HG03457 (cell line): ENCODE data around the gene TUNAR.

Source experiments
- ATAC-seq: cut with Tn5 transposase; IDR thresholded peaks from one replicate; pipeline ENCODE4 v1.9.1; 2021; ENCODE audit warnings: moderate number of reproducible peaks; ENCODE audit not compliant: unreplicated experiment

The TUNAR gene

DNA sequence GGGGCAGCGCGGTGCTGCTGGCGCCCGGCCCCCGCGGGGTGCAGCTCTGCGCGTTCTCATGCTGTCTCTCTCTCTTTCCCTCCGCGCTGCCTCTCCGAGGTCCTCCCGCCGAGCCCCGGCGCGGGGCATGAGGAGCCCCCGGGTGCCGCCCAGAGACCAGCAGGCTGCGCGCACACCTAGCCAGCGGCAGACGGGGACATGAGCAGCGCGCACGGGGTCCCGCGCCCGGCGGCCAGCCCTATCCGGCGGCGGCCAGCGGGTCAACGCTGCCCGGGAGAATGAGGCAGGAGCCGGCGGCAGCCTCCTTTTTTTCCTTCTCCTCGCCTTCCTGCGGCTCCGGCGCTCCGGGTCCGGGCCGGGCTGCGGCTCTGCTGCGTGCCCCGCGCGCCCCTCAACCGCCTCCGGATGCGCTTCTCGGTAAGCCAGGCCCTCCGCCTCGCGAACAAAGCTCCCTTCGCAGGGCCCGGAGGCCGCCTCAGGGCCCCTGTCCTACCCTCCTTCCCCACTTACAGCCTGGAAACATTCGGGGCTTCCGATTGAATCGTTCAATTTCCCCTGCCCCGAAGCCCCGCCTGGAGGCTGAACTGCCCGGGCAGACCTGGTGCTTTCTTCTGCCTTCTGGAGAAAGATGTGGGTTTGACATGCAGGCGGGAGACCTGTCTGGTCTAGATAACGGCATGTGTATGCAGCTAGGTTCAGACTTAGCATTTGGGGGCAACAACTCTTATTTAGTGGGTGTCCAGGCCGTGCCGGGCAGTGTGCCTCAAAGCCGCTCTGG is at the start of gene TUNAR:
Gene TUNAR, plus strand, starts transcription at position 72 of the 778 bp plus-strand sequence.
- ATAC-seq = no peak

DNA sequence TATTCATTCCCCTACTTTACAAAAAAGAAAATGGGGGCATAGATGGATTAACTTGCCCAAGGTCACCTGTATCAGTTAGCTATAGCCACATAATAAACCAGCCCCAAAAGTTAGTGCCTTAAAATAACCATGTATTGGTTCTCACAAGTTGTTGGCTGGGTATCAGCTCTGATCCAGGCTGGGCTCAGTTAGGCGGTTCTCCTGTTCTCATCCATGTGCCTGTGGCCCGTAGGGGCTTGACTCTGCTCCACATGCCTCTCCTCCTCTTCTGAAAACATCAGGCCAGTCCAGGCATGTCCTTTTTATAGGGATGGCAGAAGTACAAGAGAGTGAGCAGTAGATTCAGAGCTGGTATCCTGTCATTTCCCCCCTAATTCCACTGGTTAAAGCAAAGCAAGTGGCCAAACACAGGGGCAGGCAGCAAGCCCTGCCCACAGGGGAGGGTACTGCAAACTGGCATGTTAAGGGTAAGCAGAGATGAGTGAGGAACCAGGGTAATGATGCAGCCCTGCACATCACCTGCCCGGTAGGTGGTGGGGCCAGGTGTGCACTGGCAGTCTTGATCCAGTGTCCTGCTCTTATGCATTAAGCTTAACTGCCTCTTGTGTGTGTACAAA is 47.9 kb upstream of the TUNAR start:
- no peak for ATAC-seq

DNA sequence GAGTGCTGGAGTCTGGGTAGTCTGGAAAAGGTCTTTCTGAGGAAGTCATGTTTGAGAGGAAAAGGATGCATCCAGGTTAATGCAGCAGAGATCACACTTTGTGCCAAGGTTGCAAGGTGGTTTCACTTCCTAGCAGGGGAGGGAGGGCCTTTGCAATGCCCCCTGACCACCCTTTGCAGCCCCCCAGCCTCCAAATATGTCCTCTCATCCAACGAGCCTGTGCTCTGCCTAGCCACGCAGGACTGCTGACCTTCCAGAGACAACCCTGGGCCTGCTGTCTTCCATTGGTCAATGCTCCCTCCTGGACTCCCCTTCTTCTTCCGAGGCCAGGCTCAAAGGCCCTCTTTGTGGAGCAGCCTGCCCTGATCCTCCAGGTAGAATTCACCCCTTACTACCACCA is 47.3 kb upstream of the TUNAR start:
- no peak for ATAC-seq

DNA sequence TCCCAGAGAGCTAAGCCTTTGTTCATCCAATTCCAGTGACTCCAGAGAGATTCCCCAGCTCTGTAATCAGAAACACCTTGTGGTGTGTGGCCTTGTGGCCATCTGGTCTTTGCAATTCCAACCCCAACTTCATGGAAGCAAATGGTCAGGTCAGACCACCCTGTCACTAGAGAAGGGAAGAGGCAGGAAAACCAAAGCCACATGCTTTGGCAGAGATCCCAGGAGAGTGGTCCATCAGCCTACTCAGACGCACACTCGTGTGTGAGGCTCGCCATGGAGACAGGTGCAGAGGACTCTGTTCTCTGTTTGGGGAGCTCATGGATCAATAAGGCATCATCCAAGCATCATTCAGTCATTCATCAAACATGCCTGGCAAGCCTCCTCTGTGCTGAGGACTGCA is 46.2 kb upstream of the TUNAR start:
- no peak for ATAC-seq

DNA sequence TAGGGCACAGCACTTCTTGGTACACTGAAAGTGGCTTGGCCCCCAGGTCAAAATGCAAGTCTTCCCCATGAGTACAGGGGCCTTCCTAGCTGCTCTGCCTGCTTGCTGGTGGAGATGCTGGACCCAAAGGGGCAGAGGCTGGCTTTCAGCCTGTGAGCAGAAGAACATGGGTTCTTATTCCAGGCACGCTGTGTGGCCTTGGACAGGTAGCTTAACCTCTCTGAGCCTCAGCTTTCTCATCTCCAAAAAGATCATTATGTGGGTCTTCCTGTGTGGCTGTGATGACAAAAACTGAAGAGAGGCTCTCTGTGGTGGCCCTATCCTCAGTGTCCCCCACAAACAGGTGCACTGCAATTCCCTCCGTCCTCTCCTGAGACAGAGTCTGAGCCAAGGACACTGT is 45.6 kb upstream of the TUNAR start:
- no peak for ATAC-seq

DNA sequence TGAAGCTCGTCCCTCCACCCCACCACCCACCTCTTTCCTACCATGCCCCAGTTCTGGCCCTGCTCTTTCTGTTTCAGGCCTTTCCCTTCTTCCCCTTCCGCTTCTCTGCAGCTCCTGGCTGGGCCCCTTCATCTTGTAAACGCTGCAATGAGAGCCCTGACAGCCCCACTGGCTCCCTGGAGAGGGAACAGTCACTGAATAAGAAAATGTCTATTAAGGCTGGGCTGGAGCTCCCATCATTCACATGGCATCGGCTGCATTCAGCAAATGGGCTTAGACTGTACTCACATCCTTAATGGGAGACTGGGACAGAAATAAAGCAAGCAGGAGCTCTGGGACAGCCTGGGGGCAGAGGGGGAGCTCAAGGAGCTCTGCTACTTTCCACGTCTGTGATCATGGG is 45.2 kb upstream of the TUNAR start:
- ATAC-seq = no peak

DNA sequence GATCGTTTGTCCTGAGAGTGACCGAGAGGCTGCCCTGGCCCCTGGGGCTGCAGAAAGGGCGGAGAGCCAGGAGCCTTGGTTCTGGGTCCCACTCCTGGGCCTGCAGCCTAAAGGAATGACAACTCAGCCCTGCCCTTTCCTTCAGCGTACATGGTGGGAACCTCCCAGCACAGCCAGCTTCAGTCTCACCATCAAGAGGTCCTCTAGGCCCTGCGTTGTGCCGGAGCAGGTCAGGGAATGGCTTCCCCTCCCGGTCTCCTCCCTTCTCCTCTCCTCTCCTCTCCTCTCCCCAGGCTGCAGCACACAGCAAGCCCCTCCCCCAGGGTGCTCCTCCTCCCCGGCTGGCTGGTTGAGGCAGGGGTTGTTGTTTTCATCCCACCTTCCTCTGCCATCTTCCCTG is 44.6 kb upstream of the TUNAR start:
- ATAC-seq = no peak

DNA sequence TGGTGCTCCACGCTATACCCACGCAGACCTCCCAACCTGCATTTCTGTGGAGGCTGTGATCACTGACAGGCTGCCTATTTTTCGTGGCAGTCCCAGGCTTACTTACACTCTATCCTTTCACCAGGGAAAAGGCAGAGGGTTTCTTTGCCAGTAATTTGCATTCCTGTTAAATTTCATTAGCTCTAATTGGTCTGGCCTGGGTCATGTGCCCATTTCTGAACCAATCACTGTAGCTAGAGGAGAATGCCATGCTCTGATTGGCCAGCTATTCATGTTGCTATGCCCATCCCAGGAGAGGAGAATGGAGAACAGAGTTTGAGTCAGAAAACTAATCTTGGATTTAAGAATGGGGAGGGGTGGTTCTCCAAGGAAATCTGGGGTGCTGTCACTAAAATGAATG is 43.2 kb upstream of the TUNAR start:
- no peak for ATAC-seq

DNA sequence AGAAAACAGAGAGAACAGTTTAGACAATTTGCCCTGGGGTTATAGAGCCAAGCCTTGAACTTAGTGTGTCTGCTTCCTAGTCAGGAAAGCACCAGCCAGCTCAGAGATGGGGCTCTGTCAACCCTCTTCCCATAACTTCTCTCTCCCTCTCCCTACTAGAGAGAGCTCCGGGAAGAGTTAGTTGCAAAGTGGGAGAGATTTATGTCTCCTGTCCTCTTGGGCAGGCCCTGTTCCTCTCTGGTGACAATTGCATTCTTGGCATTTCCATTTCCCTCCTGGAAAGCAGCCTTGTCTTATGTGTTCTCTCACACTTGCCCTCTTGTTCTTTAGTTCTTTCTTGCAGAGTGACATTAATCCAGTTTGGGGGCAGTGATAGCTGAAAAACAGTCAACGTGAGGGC is 42.1 kb upstream of the TUNAR start:
- ATAC-seq = no peak

DNA sequence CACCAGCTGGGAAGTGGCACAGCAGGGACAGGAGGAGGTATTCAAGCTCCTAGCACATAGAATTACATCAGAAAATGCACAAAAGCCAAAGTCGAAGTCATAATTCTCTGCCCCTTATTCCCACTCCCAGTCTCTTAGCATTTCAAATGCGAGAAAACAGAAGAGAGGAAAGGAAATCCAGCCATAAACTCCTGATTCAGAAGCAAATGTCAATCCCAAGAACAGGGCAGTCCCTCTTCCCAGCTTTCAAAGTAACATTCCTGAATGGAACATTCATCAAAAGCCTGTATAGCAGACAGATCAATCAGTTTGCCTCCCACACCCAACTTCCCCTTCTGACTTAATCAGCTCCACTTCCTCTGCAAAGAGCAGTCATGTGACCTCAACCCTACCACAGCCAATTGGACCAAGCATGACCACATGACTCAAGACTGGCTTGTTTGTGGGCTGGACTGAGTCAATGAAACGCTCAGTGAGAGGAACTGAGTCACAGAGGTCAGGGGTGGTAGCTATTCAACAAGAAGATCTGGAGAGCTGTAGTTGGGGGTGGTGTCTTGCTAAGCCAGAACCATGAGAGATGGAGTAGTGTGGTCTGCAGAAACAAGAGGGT is 41.4 kb upstream of the TUNAR start:
- no peak for ATAC-seq

DNA sequence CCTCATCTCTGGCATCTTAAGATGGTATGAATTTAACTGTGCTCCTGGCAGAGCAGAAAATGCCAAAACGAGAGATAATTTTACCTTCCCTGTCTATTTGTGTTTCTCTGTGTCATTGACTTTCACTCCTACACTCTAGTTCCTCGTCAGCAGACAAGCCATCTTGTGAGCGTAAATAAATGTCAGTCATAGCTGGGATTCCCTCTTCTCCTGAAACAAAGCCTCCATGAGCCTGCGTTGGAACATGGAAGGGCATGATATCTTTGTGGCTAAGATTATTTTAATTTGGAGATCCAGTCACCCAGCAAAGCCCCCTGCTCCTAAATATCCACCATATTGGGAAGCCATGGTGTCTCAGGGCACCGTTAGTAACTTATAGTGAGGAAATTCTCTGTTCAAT is 37.8 kb upstream of the TUNAR start:
- ATAC-seq = no peak

DNA sequence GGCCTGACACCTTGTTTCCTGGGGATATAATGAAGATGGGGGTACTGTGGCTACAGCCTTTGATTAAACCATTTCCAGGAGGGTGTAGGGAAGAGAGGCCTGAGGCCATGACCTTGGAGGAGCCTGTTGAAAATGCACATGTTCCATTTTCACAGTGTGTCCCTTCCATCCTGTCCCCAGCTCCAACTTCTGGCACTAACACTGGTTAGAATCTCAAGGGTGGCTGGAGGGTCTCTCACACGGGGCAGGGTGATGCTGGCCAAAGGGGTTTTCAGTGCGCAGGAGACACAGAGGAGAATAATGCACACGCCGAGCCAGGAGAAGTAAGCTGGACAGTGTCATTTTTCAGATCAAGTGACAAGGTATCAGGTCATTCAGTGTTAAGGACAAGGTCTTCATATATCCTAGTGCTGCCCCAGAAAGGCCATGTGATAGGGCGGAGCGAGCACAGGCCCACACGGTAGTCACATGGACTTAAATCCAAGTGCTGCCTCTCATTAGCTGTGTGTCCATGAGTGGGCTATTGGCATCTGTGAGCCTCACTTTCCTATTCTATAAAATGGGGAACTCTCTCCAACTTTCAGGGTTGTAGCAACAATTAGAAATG is 36.4 kb upstream of the TUNAR start:
- ATAC-seq = no peak

DNA sequence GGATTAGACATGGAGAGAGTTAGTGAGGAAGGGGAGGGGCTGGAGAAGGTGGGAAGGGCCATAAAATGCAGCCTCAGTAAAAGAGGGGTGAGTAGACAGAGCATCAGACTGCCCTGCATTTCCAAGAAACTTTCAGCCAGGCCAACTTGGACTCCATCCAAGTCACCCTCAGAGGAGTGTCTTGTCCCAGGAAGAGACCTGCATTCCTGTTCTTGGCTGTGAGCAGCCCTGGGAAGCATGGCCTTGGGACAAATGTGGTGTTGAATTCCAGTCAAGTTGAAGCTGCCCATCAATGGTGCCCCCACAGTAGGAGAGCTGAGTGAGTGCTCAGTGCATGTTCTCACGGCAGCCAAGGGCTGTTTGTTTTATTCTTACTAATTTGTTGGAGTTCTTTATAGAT is 35.0 kb upstream of the TUNAR start:
- no peak for ATAC-seq

DNA sequence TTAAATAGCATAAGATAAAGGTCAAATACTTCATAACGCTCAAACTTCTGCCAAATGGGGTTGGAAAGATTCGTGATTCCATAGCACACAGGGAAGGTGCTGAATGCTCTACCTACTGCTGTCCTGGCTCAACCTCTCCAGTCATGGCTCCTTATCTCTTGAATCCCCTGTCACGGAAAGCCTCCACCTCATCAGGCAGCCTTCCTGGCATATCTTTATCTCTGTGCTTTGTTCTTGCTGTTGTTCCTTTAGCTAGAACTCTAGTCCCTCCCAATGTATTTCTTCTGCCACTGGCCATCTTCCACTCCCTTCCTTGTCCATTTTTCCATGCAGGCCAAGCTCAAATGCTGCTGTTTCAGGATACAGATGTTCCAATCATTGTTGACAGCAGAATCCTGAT is 26.9 kb upstream of the TUNAR start:
- ATAC-seq = no peak

DNA sequence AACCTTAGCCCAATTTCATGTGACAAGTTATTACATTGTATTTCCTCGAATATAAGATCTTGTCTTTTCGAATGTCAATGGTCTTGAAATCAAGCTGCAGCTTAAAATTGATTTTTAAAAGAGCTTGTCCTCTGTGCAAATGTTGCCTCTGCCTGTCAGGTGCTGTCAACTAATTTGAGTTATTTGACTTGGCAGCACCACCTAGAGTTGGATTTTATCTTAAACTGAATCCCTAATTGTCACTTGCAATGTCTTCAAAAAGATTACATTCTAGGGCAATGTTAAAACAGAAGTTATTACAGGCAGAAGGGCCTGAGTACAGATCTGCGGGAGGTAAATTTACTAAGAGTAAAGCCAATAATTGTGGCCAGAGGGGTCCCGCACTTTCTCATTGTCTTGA is 26.2 kb upstream of the TUNAR start:
- no peak for ATAC-seq

DNA sequence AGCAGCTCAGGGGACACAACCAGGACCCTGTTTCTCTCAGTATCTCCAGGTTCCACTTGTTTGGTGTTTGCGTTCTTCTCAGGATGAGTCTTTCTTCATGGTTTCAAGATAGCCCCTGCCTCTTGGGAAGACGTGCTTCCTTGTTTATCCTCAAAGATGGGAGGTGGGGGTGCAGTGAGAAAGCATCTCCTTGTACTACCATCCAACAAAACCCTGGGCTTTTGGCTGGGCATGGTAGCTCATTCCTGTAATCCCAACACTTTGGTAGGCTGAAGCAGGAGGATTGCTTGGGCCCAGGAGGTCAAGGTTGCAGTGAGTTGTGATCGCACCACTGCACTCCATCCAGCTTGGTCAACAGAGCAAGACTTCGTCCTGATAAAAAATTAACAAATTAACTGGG is 21.0 kb upstream of the TUNAR start:
- no peak for ATAC-seq

DNA sequence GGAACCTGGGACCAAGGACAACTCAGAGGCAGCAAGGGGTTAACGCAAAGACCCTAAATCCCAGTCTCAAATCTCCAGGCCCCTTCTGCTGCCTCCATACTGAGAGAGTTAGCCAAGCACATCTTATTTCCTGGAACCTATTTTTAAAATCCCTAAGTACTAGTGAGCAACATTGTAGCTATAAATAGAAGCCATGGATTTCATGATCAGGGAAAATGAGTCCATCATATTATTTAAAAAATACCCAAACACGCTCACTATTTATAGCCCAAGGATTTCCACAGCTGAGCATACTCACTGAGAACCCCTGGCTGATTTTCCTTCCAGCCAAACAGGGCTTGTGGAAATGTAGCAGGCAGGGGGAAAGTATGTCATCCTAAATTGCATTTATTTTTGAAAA is 19.4 kb upstream of the TUNAR start:
- no peak for ATAC-seq

DNA sequence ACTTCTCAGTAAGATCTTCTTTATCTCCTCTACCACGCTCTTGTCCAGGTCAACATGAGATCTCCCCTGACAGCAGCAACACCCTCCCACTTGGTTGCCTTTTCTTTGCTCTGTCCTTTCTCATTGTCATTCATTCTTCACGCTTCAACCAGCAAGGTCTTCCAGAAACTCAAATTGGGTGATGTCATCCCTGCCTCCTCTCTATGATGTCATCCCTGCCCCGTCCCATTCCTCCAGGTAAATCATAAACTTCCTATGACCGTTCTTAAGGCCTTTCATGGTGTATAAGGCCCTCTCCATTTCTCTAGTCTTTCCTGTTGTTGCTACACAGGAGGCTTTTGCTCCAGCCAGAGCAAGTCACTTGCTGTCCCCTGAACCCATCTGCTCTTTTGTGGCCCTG is 17.7 kb upstream of the TUNAR start:
- no peak for ATAC-seq

DNA sequence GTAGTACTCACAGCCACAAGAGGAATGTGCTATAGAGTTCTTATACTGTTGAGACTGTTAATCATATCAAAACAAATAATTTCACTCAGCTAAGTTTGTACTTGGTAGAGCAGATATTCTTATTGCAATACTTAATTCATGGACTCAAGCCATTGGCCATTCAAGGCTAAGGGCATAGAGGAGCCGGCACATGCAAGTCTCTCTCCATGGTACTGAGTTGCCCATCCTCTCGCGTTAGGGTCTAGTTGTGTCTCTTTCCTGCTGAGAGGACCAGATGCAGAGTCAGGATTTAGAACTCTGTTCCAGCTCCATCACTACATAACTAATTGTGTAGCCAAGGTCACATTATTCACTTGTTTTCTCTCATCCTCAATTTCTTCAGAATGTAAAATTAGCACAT is 14.4 kb upstream of the TUNAR start:
- no peak for ATAC-seq

DNA sequence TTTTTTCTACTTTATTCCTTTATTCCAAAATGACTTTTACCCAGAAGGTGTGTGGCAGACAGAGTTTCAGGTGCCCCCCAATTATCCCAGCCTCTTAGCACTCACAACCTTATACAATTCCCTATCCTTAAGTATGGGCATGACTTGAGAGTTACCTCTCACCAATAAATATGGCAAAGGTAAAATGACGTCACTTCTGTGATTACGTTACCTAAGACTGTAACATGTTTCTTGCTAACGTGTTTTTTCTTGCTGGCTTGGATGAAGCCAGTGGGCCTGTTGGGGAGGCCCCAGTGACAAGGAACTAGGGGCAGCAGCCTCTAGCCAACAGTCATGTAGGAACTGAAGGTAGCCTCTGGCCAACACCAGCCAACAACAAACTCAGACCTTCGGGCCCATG is 13.3 kb upstream of the TUNAR start:
- ATAC-seq = no peak

DNA sequence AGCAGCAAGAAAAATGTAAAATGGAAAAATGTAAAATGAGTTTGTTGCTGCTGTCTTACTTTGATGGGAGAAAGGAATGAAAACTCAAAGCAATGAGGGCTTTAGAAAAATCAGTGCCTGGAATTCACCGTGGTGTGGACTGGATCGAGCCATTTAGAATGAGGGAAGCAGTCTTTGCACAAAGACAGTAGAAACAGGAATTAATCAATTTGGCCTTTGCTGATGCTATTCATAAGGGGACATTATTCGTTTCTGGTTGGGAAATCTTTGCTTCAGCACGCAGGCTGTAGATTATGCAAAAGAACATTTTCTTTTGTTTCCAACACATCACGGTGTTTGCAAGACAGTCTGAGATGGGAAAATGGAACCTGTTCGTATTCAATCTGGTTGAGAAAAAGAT is 6.9 kb upstream of the TUNAR start:
- no peak for ATAC-seq

DNA sequence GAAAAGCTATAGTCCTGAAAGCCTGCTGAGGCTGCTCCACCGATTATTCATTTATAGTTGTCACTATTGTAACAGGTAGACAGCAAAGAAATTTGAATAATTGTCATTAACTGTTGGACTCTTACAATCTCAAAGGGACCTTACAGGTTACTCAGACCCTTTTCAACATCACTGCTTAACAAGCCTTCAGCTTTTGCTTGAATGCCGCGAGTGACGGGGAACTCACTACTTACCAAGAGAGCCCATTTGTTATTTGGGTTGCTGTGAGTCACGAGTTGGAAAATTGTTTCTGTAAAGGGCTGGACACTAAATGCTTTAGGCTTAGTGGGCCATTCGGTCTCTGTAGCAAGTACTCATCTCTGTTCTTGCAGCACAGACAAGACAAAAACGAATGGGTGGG is 5.9 kb upstream of the TUNAR start:
- ATAC-seq = no peak
